Adrenal gland (tissue), 12 donors: ENCODE data around the gene NMT1. TPM values are rescaled to one million over a fixed set of nuclear protein-coding genes. Genes with fewer than 3 reads are reported as not detected.

Experiments used
- DNase-seq, 7 donors: peaks; one replicate each; pipeline ENCODE4 v3.0.0-alpha.2; 2019 to 2020
- H3K27ac ChIP-seq, 5 donors: fragments of 200-600 bp; sonication (generic) in 4 of 5; 1 replicate in 3 of 5; 2 replicates in 2 of 5; pipeline versions ENCODE4 v1.5.1 to v1.8.0; 2016 to 2020; ENCODE audit warnings: mild to moderate bottlenecking in 1 of 5
- H3K27me3 ChIP-seq: fragments of 200-600 bp; 2 replicates; pipeline ENCODE4 v1.8.0; 2021
- H3K36me3 ChIP-seq, 2 donors: fragments of 200-600 bp; replicated peaks in 1 of 2; 1 replicate in 1 of 2; 2 replicates in 1 of 2; pipeline versions ENCODE4 v1.5.1 to v1.8.0; 2018 to 2022
- H3K4me1 ChIP-seq, 2 donors: fragments of 200-600 bp; replicated peaks in 1 of 2; 1 replicate in 1 of 2; 2 replicates in 1 of 2; pipeline versions ENCODE4 v1.5.1 to v1.8.0; 2018 to 2021
- H3K4me3 ChIP-seq, 4 donors: fragments of 200-600 bp; sonication (generic) in 3 of 4; one replicate each; pipeline ENCODE4 v1.5.1; 2016 to 2018
- H3K9me3 ChIP-seq, 3 donors: fragments of 200-600 bp; sonication (generic) in 1 of 3; replicated peaks in 1 of 3; 1 replicate in 2 of 3; 2 replicates in 1 of 3; pipeline versions ENCODE4 v1.5.1 to v1.8.0; 2016 to 2021
- POLR2A ChIP-seq, 2 donors: fragments of 450-650 bp; IDR thresholded peaks; one replicate each; pipeline ENCODE4 v1.6.1; 2017; ENCODE audit warnings: antibody characterized with exemption in 2 of 2, mild to moderate bottlenecking in 2 of 2, moderate library complexity in 1 of 2
- WGBS, 4 donors: extraction: QIAGEN DNeasy Blood & Tissue Kit in 2 of 4; methylation state at CpG; one replicate each; pipeline versions ENCODE4 v1.1.5 to v1.1.7; 2013 to 2017; 5-methylcytosine and 5-hydroxymethylcytosine counted together
- intact Hi-C, 2 donors: fragments of 100-400 bp; cut with DNase I; formaldehyde crosslinking; loops; one replicate each; pipeline versions ENCODE4 v1.14.1 to v1.15.0; 2022 to 2023
- polyA plus RNA-seq, 3 donors: library from polyadenylated mRNA; stranded (reverse); fragments of 200-250 nt in 2 of 3; fragments of 350-450 nt in 1 of 3; fragmentation: Illumina TruSeq in 1 of 3; extraction: RNeasy Lipid Tissue Mini Kit (QIAGEN cat#74804) in 1 of 3; gene quantifications; one replicate each; pipeline ENCODE4 v1.2.3, GENCODE V29; 2013 to 2014
- total RNA-seq, 9 donors: library from RNA; depleted of rRNA in 4 of 9; stranded (reverse); fragments of >200 nt in 4 of 9; fragments of 120-200 nt in 1 of 9; fragmentation: NEBNext Ultra II Directional in 1 of 9; extraction: Animal tissue kit (Norgen Biotek cat#: 25700) in 1 of 9; gene quantifications; one replicate each; pipeline versions ENCODE4 v1.1.0 to v1.2.4, GENCODE V29; 2013 to 2023
- TF ChIP-seq, protein P1 (sequence below), 6 experiments: fragments of 450-650 bp in 4 of 6; fragments of 200-600 bp in 2 of 6; sonication (generic) in 1 of 6; IDR thresholded peaks; 1 replicate in 5 of 6; 2 replicates in 1 of 6; pipeline versions ENCODE4 v1.5.1 to v1.8.0; 2016 to 2021; ENCODE audit warnings: antibody characterized with exemption in 6 of 6, mild to moderate bottlenecking in 2 of 6, moderate library complexity in 1 of 6
- donor health status: healthy with polysubstance abuse.
- donor health status: Bipolar disorder and iron deficiency.
- donor health status: DM: yes; HTN: yes; CAD: no.
- donor health status: DM: no; HTN: no; CAD: no.
- donor health status: DM: no; HTN: no; CAD: no.
- donor health status: DM: yes; HTN: yes; CAD: no.

NMT1 gene
- total and polyA plus RNA-seq, 12 donors = 85.9 to 174 (median 136) TPM

DNA sequence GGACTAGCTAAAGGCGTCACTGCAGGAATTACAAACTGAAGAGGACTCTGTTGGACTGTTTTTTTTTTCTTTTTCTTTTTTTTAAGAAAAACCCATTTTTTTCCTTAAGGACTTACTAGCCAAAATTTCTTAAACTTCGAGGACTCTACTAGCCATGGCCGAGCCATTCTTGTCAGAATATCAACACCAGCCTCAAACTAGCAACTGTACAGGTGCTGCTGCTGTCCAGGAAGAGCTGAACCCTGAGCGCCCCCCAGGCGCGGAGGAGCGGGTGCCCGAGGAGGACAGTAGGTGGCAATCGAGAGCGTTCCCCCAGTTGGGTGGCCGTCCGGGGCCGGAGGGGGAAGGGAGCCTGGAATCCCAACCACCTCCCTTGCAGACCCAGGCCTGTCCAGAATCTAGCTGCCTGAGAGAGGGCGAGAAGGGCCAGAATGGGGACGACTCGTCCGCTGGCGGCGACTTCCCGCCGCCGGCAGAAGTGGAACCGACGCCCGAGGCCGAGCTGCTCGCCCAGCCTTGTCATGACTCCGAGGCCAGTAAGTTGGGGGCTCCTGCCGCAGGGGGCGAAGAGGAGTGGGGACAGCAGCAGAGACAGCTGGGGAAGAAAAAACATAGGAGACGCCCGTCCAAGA is 88.0 kb downstream of the NMT1 start:
- TF ChIP-seq, protein P1, sequence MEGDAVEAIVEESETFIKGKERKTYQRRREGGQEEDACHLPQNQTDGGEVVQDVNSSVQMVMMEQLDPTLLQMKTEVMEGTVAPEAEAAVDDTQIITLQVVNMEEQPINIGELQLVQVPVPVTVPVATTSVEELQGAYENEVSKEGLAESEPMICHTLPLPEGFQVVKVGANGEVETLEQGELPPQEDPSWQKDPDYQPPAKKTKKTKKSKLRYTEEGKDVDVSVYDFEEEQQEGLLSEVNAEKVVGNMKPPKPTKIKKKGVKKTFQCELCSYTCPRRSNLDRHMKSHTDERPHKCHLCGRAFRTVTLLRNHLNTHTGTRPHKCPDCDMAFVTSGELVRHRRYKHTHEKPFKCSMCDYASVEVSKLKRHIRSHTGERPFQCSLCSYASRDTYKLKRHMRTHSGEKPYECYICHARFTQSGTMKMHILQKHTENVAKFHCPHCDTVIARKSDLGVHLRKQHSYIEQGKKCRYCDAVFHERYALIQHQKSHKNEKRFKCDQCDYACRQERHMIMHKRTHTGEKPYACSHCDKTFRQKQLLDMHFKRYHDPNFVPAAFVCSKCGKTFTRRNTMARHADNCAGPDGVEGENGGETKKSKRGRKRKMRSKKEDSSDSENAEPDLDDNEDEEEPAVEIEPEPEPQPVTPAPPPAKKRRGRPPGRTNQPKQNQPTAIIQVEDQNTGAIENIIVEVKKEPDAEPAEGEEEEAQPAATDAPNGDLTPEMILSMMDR (IDR thresholded peaks at IDR 0.05) = peak; percentile 59 to 86 (median 80)
- TF ChIP-seq POLR2A (IDR thresholded peaks at IDR 0.05) = peak; percentile 67 to 71
- Histone ChIP-seq H3K27ac (peak overlapping the region; percentile 86 to 99 (median 95)), H3K9me3 (no peaks in the 10 kb centered on the region), H3K4me1 (peaks cover 35 to 46% of the 10 kb centered on the region in 2 donors), H3K27me3 (no peaks in the 10 kb centered on the region), H3K36me3 (no peaks in the 10 kb centered on the region), H3K4me3 (peak overlapping the region; percentile 69 to 97 (median 86))
- peak; percentile 87 to 93 (median 91) for DNase-seq
- 0 to 2% (median 0%) methylated on average over 8 to 32 of the region's 32 CpGs for WGBS, 4 donors
- intact Hi-C loops = no loop called here

DNA sequence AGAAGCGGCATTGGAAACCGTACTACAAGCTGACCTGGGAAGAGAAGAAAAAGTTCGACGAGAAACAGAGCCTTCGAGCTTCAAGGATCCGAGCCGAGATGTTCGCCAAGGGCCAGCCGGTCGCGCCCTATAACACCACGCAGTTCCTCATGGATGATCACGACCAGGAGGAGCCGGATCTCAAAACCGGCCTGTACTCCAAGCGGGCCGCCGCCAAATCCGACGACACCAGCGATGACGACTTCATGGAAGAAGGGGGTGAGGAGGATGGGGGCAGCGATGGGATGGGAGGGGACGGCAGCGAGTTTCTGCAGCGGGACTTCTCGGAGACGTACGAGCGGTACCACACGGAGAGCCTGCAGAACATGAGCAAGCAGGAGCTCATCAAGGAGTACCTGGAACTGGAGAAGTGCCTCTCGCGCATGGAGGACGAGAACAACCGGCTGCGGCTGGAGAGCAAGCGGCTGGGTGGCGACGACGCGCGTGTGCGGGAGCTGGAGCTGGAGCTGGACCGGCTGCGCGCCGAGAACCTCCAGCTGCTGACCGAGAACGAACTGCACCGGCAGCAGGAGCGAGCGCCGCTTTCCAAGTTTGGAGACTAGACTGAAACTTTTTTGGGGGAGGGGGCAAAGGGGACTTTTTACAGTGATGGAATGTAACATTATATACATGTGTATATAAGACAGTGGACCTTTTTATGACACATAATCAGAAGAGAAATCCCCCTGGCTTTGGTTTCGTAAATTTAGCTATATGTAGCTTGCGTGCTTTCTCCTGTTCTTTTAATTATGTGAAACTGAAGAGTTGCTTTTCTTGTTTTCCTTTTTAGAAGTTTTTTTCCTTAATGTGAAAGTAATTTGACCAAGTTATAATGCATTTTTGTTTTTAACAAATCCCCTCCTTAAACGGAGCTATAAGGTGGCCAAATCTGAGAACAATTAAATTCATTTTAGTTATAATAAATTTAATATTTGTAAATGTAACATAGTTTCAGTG is 88.8 kb downstream of the NMT1 start:
- H3K27ac ChIP-seq = peak overlapping the region; percentile 86 to 99 (median 95)
- WGBS, 4 donors = 1 to 3% (median 1%) methylated on average over 30 to 56 of the region's 56 CpGs
- intact Hi-C loops = no loop called here
- no peaks in the 10 kb centered on the region for H3K27me3 ChIP-seq
- no peaks in the 10 kb centered on the region for H3K9me3 ChIP-seq
- TF ChIP-seq POLR2A (IDR thresholded peaks at IDR 0.05) = peak in 1 of 2 donors; percentile 68
- TF ChIP-seq, protein P1 (IDR thresholded peaks at IDR 0.05) = no peak
- H3K4me3 ChIP-seq = peak overlapping the region; percentile 69 to 97 (median 86)
- no peaks in the 10 kb centered on the region for H3K36me3 ChIP-seq
- peaks cover 27 to 40% of the 10 kb centered on the region in 2 donors for H3K4me1 ChIP-seq
- DNase-seq = peak; percentile 73 to 90 (median 79)

DNA sequence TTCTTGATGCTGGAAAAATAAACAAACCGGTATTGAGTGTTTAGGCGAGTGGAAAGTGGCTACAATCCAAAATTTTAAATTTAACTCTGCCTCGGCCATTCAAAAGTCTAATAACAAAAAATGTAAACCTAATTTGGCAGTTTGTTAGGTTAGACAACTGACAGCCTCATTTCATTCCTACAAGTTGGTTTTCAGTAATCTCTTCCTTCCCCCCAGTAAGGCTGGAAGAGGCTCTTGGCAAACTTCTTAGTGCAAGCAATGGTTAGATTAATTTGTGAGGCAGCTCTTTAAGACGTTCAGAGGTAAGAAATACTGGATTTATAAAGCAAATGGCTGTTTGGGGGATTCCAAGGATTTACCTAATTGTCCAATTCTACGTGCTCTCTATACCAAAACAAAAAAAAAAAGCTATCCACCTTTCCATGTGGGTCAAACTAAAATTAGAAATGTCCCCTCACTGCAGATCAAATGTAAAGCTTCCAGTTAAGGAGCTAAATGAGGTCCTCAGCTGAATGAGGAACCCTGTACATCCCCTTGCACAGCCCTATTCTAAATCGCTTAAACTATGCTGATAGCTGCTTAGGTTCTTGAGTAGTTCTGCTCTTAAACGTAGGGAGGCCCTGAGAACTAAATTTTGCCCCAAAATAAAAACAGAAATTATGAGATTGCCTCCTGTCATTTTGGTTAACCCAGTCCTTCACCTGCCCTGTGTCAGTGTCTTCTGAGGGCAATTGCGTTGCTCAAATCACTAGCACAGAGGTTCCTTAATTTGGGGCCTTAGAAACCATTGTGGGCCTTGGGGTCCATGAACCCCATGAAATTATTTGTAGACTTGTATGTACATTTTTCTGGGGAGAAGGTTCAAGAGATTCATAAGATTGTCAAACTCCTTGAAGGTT is 90.0 kb downstream of the NMT1 start:
- TF ChIP-seq, protein P1 (IDR thresholded peaks at IDR 0.05) = no peak
- no peak for TF ChIP-seq POLR2A (IDR thresholded peaks at IDR 0.05)
- whole genome bisulfite sequencing, 4 donors = 19 to 27% (median 22%) methylated on average over 8 of the region's 8 CpGs
- Histone ChIP-seq H3K27me3 (no peaks in the 10 kb centered on the region), H3K27ac (peak overlapping the region in 4 of 5 donors; percentile 60 to 99 (median 63)), H3K9me3 (no peaks in the 10 kb centered on the region), H3K4me3 (peak overlapping the region in 2 of 4 donors; percentile 3 to 88), H3K4me1 (peaks cover 25 to 43% of the 10 kb centered on the region in 2 donors), H3K36me3 (no peaks in the 10 kb centered on the region)
- DNase-seq = peak in 1 of 7 donors; percentile 9
- intact Hi-C loops = no loop called here
